Measurements from ENCODE around the gene MMS22L. TPM values are rescaled to one million over a fixed set of nuclear protein-coding genes. Genes with fewer than 3 reads are reported as not detected.

The MMS22L gene
- polyA plus RNA-seq, 2 of the 4 experiments (the other 2 are of a cell fraction): 11.5 to 24.5 TPM

- Histone ChIP-seq H3K4me3 (no peak overlapping the region), H3K9me3 (no peaks in the 10 kb centered on the region), H3K4me2 (no peak overlapping the region), H3K27ac (no peak overlapping the region), H3K4me1 (no peaks in the 10 kb centered on the region)
- WGBS (ENCODE audit: missing lambda C conversion rate): 88% methylated on average over 3 of the region's 3 CpGs
- ATAC-seq: no peak
- CTCF ChIA-PET: no interaction called here
- TF ChIP-seq RCOR1 (IDR thresholded peaks at IDR 0.05; ENCODE audit: low read depth, low read length) (no peak), CBX2 (IDR thresholded peaks at IDR 0.05; ENCODE audit: borderline replicate concordance, low read depth) (no peak), NR3C1 (IDR thresholded peaks at IDR 0.05) (no peak), HES2 (IDR thresholded peaks at IDR 0.05) (no peak), ZSCAN20 (CRISPR knock-in tag; IDR thresholded peaks at IDR 0.05) (no peak), CTCF (IDR thresholded peaks at IDR 0.05) (no peak), KDM1A (IDR thresholded peaks at IDR 0.05; ENCODE audit: low read depth) (no peak), ESRRA (IDR thresholded peaks at IDR 0.05; ENCODE audit: borderline replicate concordance, low read length) (no peak), RFX5 (IDR thresholded peaks at IDR 0.05) (no peak), HOXB13 (CRISPR knock-in tag; IDR thresholded peaks at IDR 0.05; ENCODE audit: low read depth) (no peak), BHLHE40 (IDR thresholded peaks at IDR 0.05; ENCODE audit: low read depth, low read length) (no peak), EHMT2 (IDR thresholded peaks at IDR 0.05; ENCODE audit: low read depth) (no peak), RNF2 (IDR thresholded peaks at IDR 0.05; ENCODE audit: borderline replicate concordance, low read depth) (no peak), RARB (CRISPR knock-in tag; IDR thresholded peaks at IDR 0.05) (no peak), HOXB5 (CRISPR knock-in tag; IDR thresholded peaks at IDR 0.05) (no peak), SREBF2 (IDR thresholded peaks at IDR 0.05) (no peak), ZFP36 (IDR thresholded peaks at IDR 0.05; ENCODE audit: borderline replicate concordance, partially characterized antibody) (no peak)
- TF ChIP-seq, protein P1, sequence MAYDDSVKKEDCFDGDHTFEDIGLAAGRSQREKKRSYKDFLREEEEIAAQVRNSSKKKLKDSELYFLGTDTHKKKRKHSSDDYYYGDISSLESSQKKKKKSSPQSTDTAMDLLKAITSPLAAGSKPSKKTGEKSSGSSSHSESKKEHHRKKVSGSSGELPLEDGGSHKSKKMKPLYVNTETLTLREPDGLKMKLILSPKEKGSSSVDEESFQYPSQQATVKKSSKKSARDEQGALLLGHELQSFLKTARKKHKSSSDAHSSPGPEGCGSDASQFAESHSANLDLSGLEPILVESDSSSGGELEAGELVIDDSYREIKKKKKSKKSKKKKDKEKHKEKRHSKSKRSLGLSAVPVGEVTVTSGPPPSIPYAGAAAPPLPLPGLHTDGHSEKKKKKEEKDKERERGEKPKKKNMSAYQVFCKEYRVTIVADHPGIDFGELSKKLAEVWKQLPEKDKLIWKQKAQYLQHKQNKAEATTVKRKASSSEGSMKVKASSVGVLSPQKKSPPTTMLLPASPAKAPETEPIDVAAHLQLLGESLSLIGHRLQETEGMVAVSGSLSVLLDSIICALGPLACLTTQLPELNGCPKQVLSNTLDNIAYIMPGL (CRISPR knock-in tag; IDR thresholded peaks at IDR 0.05; ENCODE audit: borderline replicate concordance): no peak
- POLR2A ChIA-PET: no interaction called here
- FAIRE-seq: no peak
- no peak for DNase-seq (ENCODE audit: low read depth in 1 of 2, low spot score in 1 of 2)
Observed at GRCh38 chr6:97154015-97154414, 129.0 kb downstream of the MMS22L start.

DNA sequence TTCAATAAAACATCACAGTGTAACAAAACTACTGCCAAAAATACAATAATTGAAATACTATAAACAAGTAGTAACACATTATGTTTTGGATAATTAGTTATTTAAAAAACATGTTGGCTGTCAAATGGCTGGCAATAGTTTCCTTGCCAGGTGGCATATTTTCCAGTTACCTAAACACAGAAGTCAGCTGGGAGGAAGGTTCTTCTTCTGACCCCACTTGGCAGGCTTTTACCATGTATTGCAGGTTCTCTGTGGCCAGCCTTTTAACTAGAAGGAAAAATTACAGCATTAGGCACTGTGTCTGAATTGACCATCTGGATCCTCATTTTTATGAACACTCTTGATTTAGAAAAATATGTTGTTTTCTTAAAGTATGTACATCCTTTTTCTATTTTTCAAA is 131.4 kb downstream of the MMS22L start:
- no peak for DNase-seq (ENCODE audit: low read depth in 1 of 2, low spot score in 1 of 2)
- Histone ChIP-seq H3K4me2 (no peak overlapping the region), H3K4me3 (no peak overlapping the region), H3K9me3 (no peaks in the 10 kb centered on the region), H3K4me1 (no peaks in the 10 kb centered on the region), H3K27ac (no peak overlapping the region)
- FAIRE-seq: no peak
- ChIA-PET POLR2A (no interaction called here), CTCF (no interaction called here)
- ATAC-seq: no peak
- TF ChIP-seq SREBF2 (IDR thresholded peaks at IDR 0.05) (no peak), HEYL (CRISPR knock-in tag; IDR thresholded peaks at IDR 0.05) (no peak)
- TF ChIP-seq, protein P2, sequence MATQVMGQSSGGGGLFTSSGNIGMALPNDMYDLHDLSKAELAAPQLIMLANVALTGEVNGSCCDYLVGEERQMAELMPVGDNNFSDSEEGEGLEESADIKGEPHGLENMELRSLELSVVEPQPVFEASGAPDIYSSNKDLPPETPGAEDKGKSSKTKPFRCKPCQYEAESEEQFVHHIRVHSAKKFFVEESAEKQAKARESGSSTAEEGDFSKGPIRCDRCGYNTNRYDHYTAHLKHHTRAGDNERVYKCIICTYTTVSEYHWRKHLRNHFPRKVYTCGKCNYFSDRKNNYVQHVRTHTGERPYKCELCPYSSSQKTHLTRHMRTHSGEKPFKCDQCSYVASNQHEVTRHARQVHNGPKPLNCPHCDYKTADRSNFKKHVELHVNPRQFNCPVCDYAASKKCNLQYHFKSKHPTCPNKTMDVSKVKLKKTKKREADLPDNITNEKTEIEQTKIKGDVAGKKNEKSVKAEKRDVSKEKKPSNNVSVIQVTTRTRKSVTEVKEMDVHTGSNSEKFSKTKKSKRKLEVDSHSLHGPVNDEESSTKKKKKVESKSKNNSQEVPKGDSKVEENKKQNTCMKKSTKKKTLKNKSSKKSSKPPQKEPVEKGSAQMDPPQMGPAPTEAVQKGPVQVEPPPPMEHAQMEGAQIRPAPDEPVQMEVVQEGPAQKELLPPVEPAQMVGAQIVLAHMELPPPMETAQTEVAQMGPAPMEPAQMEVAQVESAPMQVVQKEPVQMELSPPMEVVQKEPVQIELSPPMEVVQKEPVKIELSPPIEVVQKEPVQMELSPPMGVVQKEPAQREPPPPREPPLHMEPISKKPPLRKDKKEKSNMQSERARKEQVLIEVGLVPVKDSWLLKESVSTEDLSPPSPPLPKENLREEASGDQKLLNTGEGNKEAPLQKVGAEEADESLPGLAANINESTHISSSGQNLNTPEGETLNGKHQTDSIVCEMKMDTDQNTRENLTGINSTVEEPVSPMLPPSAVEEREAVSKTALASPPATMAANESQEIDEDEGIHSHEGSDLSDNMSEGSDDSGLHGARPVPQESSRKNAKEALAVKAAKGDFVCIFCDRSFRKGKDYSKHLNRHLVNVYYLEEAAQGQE (IDR thresholded peaks at IDR 0.05): no peak

All from A549 (cell line).